Adrenal gland (tissue), 5 donors: ENCODE data around the gene TPP1.

ENCODE experiments used
- CTCF ChIP-seq, 6 experiments: fragments of 450-650 bp in 4 of 6; fragments of 200-600 bp in 2 of 6; sonication (generic) in 1 of 6; IDR thresholded peaks; 1 replicate in 5 of 6; 2 replicates in 1 of 6; pipeline versions ENCODE4 v1.5.1 to v1.8.0; 2016 to 2021; ENCODE audit warnings: antibody characterized with exemption in 6 of 6, mild to moderate bottlenecking in 2 of 6, moderate library complexity in 1 of 6
- POLR2A ChIP-seq, 2 donors: fragments of 450-650 bp; IDR thresholded peaks; one replicate each; pipeline ENCODE4 v1.6.1; 2017; ENCODE audit warnings: antibody characterized with exemption in 2 of 2, mild to moderate bottlenecking in 2 of 2, moderate library complexity in 1 of 2
- donor health status: DM: no; HTN: no; CAD: no.

GRCh38 chr11:6653656-6654055 is 34.4 kb upstream of the TPP1 start:
- TF ChIP-seq CTCF (IDR thresholded peaks at IDR 0.05): no peak
- no peak for TF ChIP-seq POLR2A (IDR thresholded peaks at IDR 0.05)
